Left colon (tissue), 2 donors: ENCODE results near the gene RBBP8NL. TPM values are rescaled to one million over a fixed set of nuclear protein-coding genes. Genes with fewer than 3 reads are reported as not detected.

Source experiments
- ATAC-seq: fragments of 200-7000 bp; cut with Tn5 transposase; one replicate; pipeline ENCODE4 v1.9.1; 2020; ENCODE audit warnings: mild to moderate bottlenecking, moderate library complexity
- DNase-seq, 2 donors: peaks; one replicate each; pipeline ENCODE4 v3.0.0-alpha.2; 2020
- intact Hi-C, 2 donors: fragments of 100-400 bp; cut with DNase I in 1 of 2; cut with micrococcal nuclease in 1 of 2; formaldehyde crosslinking; loops; one replicate each; pipeline versions ENCODE4 v1.11.2 to v1.14.0; 2022; cut with DNase I, micrococcal nuclease
- total RNA-seq, 2 donors: library from RNA; stranded (reverse); fragmentation: NEBNext Ultra II Directional; extraction: Animal tissue kit (Norgen Biotek cat#: 25700); gene quantifications; one replicate each; pipeline ENCODE4 v1.2.1, GENCODE V29; 2021
- donor health status: DM: no; HTN: no; CAD: no.
- donor health status: DM: yes; HTN: yes; CAD: no.

Gene RBBP8NL
- total RNA-seq, 2 donors from 2014 or later, result 4.8 to 6.7 TPM

DNA sequence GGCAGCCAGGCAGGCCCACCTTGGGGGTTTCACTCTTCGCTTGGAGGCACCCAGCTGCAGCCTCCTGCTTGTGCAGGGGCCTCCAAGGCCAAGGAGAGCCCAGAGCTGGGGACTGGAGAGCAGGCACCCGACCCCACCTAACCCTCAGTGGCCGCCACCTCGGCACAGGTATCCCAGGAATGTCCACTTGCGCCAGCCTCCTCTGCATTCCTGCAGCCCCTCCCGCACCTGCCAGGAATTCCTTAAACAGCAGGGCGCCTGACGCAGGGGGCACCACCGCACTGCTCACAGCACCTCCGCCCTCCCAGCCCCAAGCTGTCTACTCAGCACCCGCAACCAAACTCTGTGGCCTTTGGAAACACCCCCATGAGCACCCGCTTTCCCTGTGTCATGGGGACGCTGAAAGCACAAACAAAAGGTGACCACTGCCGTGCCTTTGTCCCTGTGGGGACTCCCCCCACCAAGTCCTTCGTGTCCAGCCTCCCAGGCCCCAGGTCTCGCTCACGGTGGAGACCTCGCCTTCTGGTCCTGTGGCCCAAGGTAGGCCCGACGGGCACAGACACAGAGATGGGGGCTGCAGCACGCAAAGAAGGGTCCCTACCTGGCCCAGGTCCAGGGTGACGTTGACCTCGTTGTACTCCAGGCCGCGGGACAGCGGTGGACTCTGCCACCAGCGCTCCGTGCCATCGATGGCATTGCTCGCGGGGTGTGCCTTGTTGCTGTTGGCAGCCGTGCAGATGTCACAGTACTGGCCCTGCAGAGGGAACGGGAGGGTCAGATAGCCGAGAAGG, 65.3 kb downstream of the RBBP8NL start:
- intact Hi-C loops, result no loop called here
- DNase-seq (peak in 1 of 2 donors; percentile 23), ATAC-seq (no peak)

DNA sequence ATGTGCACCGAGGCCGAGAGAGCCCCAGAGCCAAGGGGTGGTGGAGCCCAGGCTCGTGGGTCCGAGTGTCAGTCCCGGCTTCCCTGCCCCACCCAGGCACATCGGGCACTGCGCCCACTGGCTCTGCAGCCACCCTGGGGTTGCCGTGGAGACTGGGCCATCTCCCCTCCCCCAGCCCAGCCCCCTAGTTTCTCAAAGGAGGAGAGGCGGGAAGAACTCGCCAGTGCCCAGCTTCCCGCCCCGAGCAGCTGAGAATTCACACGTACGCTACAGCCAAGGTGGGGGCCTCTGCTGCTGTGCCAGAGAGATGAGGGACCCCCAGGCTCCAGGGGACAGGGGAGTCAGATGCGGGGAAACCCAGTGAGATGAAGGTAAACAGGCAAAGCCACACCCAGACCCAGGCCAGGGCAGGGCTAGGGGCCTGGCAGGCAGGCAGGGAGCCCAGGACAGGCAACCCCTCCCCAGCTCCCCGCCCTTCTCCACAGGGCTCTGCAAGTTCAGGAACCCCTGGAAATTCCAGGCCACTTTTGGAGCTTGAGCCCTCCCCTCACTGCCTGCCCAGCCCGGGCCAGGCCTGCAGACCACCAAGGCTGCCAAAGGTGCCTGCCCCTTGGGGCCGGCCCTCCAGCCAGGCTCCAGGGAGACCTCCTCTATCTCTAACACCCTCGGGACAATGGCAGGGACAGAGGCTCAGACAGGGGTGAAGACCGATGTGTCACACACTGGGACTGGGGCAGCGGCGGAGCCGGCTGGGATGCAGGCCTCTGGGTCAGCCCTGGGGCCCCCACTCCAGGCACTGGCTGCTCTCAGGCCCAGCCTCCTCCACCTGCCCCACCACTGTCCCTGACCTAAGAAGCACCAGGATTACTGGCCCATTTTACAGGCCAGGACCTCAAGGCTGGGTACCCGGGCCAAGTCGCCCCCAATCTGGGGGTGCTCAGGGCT, 66.2 kb downstream of the RBBP8NL start:
- DNase-seq (peak in 1 of 2 donors; percentile 26), ATAC-seq (no peak)
- intact Hi-C loops, result no loop called here

Other genes with a start within 250 kb of the RBBP8NL start
- 10 to 100 TPM; 26.3 to 34.3 TPM for gene MTG2, start 244.5 kb downstream of the RBBP8NL start, total RNA-seq
- gene HRH3, start 207.3 kb downstream of the RBBP8NL start, total RNA-seq, result not detected
- 10 to 100 TPM; 91.6 to 99.5 TPM for gene OSBPL2, start 189.0 kb downstream of the RBBP8NL start, total RNA-seq
- 10 to 100 TPM; 67.2 to 73.1 TPM for gene ADRM1, start 124.5 kb downstream of the RBBP8NL start, total RNA-seq
- 10 to 100 TPM; 18.2 to 45.8 TPM for gene LAMA5, start 60.2 kb downstream of the RBBP8NL start, total RNA-seq
- 1,000 to 10,000 TPM; 1,150 to 1,291 TPM for gene RPS21, start 40.4 kb downstream of the RBBP8NL start, total RNA-seq
- gene CABLES2, start 20.3 kb downstream of the RBBP8NL start, total RNA-seq, result 1 to 10 TPM; 7.8 to 9.5 TPM
- gene GATA5, start 48.5 kb upstream of the RBBP8NL start, total RNA-seq, result not detected
- 10 to 100 TPM; 15.0 to 22.2 TPM for gene SLCO4A1, start 215.0 kb upstream of the RBBP8NL start, total RNA-seq